ENCODE data around the gene IFIT1. TPM values are rescaled to one million over a fixed set of nuclear protein-coding genes. Genes with fewer than 3 reads are reported as not detected.
"Not testable (repeated sequence)": the region's sequence is repeated elsewhere in the genome, so short reads cannot be mapped to it uniquely, and the experiment has no call there.

Gene IFIT1
- polyA plus RNA-seq (2013, experiment 1 of 2; ENCODE audit: insufficient read length) = 6.1 TPM
- 5.9 TPM for polyA plus RNA-seq (2013, experiment 2 of 2; ENCODE audit: insufficient read length)

- DNase-seq = peak; percentile 88
Measured at GRCh38 chr10:89391907-89392756, at the start of gene IFIT1. Gene IFIT1 (plus strand): TSS chr10:89392623. CDS start chr10:89392713, 90 bp downstream.

DNA sequence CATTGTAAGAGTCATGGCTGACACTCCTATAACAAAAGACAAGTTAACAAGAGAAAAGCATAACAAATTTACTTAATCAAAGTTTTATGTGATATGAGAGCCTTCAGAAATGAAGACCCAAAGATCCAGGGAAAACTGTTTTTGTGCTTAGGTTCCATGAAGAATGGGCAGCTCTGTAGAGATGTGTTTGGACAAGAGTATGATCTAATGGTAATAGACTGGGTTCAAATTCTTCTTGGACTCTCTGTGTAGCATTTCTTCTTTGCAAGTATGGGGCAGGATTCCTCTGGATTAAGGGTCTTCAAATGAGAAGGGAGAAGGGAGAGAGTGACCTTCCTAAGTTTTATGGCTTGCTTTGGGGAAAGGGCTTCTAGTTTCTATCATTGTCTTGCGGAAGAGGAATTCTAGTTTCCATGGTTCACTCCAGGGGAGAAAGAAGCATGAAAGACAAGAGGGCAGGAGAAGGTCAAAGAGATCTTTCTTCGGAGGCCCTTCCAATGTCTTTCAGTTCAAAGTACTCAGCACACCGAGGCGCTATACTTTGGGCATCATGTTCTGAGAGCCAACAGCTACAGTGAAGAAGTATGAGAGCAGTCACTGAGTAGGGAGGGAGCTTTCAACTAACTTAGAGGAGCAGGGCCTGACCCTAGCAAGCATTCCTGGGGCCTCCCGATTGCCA, 49.2 kb upstream of the IFIT1 start:
- no peak for DNase-seq

DNA sequence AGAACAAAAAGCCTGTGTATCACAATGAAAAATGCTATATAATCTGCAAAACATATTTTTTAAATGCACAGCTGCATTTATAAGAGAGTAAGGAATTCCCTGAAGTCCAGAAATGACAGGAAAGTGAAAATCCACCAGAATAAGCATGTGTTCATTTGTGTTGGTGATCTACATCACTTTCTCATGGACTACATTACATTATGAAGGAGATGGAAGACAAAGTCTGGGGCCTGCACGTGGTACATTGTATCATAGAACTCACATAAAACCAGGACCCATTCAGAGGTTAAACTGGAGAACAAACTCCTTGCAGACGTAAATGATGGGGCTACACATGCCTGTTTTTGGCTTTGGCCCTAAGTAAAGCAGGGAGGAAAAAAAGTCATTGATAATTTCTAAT, 48.3 kb upstream of the IFIT1 start:
- no peak for DNase-seq

DNA sequence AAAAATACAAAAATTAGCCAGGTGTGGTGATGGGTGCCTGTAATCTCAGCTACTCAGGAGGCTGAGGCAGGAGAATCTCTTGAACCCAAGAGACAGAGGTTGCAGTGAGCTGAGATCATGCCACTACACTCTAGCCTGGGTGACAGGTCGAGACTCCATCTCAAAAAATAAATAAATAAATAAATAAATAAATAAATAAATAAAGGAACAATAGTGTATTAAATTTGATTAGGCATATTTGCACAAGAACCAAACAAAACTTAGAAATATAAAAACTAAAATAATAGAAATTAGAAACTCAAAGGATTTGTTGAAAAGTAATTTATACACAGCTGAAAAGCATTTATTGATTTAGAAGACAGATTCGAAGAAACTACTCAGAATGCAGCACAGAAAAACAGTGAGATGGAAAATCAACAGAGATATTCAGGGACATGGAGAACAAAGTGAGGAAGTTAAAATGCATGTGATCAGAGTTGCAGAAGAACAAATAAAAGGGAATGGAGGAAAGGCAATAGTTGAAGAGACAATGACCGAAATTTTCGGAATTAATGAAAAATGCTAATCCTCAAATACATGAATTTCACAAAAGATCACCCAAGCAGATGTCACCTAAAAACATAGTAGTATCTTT, 46.9 kb upstream of the IFIT1 start:
- DNase-seq = no peak

DNA sequence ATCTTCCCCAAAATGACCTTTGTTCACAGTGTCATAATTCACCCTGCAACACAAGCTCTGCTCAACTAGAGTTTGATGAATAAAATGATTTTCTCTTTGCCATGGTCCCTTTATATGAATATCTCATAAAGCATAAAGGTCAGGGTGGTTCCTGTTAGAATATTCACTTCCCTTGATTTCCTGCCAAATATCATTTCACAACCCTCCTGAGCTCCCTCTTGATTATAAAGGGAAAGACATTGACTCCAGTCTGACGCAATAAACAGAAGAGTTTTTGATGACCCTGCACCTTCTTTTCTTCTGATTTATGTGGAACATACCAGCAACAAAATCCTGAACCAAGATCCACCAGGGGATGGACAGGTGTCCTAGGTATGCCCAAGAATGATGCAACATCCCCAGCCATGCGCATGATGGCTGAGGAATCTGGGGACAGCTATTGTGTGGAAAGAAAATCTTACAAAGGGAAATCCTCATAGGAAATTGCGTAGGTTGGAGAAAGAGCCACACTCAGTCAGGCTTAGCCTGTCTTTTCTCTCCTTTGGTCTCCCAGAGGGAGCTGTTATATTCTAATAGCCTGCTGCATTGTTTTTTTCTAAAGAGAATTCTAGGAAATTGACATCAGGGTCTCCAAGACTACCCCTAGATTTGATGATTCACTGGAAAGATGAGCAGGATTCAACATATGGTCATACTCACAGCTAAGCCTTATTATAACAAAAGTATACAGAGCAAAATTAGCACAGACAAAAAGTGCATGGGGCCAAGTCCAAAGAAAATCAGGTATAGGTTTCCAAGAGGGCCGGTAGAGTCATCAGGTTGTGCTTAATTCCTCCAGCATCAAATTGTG, 45.8 kb upstream of the IFIT1 start:
- peak; percentile 40 for DNase-seq

- no peak for DNase-seq
Measured at GRCh38 chr10:89347701-89348457, 44.5 kb upstream of the IFIT1 start.

DNA sequence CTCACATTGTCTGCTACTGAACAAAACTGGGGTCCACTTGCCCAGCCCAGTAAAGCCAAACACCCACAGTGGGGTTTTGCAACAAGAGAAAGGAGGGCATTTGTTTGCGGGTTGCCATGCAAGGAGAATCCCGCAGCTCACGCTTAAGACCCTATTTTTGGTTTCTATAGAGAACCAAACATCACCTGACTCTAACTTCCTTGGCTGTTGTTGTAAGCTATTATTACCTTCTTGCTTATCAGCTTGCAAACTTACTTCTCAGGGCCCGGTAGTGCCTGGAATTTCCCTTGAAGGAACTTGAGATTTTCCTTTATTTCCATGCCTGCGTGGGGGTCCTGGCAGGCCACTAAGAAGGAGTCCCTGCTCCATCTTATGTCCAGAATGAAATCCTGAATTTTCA, 43.9 kb upstream of the IFIT1 start:
- DNase-seq = no peak

- DNase-seq = no peak
Measured at GRCh38 chr10:89348975-89349374, 43.4 kb upstream of the IFIT1 start.

DNA sequence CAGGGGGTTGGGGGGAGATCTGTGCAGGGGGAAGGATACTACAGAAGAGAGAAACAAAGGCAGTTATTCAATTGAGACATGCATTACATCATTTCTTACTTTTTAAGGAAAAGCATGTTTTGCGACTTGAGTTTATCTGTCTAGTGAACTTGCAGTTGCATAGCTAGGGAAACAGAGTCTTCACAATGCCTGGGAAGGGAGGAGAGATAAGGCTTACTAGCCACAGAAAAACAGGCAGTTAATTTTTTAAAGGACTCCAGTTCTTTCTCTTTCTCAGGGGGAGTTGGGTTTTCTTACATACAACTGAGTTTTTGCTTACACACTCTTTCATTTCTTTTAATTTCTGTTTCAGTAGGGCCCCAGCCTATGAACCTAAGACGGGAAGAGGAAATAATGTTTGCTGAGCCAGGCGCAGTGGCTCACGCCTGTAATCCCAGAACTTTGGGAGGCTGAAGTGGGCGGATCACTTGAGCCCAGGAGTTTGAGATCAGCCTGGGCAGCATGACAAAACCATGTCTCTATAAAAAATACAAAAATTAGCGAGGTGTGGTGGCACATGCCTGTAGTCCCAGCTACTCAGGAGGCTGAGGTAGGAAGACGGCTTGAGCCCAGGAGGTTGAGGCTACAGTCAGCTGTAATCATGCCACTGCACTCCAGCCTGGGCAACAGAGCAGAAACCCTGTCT, 41.6 kb upstream of the IFIT1 start:
- not testable (repeated sequence) for DNase-seq

DNA sequence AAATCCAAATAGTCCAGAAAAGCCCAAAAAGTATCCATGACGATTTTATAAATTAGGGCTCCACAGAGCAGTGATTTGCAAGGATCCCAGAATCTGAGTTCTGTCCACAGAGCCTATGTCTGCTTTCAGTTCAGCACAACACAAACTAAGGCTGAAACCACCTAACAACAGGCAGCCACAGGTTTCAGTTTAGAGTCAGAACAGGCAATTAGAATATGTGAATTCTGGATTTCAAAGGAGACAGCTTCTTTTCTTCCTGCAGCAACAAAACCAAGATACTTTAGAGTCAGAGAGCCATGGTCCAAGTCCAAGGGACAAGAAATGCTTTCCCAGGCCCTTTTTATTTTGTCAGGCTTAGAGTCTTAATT, 41.0 kb upstream of the IFIT1 start:
- no peak for DNase-seq

GRCh38 chr10:89351780-89352597, 40.4 kb upstream of the IFIT1 start:
- peak; percentile 98 for DNase-seq

GRCh38 chr10:89352802-89353201, 39.6 kb upstream of the IFIT1 start:
- peak; percentile 30 for DNase-seq

- DNase-seq = peak; percentile 48
Measured at GRCh38 chr10:89355394-89355931, 37.0 kb upstream of the IFIT1 start.

- DNase-seq = no peak
Measured at GRCh38 chr10:89357096-89357495, 35.3 kb upstream of the IFIT1 start.

DNA sequence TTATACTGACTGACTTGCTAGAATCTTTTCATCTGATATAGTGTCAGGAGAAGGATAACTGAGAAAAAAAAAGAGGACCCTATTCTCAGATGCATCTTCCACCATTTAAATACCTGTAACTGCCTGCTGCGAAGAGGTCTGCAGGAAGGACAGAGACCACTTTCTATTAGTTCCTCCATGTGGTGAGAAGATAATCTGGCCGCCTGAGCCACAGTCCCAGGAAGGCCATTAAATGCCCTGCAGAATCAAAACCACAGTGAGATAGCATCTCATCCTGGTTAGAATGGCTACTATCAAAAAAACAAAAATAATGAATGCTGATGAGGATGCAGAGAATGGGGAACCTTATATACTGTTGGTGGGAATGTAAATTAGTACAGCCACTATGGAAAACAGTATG, 34.4 kb upstream of the IFIT1 start:
- no peak for DNase-seq

GRCh38 chr10:89360157-89360556, 32.3 kb upstream of the IFIT1 start:
- no peak for DNase-seq

GRCh38 chr10:89362929-89363328, 29.5 kb upstream of the IFIT1 start:
- DNase-seq = no peak

DNA sequence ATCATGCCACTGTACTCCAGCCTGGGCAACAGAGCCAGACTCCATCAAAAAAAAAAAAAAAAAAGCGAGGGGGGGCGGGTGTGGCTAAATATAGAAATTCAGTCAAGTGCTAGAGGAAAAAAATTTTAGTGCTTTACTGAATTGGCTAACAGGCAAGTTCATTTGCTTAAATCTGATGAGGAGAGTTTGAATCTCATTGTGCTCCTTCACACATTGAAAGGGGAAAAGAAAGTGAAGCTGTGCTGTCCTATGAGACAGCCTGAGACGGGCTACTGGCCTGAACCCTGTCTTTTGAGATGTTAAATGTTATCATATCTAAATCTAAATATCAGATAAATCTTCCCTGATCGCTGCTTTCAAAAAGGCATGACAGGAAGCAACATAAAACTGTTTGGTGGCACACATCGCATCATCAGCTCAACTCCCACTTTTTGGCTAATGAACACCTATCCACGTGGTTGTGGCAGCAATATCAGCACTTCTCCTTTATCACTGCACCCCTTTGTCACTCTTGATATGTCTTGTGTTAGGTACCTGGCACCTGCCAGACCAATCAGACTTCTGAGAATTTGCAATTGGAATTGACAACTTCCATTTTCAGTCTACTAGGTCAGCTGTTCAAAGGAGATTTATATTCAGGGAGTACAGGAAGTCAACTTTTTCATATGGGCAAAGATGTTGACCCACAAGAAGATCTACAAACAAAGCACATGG, 28.5 kb upstream of the IFIT1 start:
- no peak for DNase-seq

DNA sequence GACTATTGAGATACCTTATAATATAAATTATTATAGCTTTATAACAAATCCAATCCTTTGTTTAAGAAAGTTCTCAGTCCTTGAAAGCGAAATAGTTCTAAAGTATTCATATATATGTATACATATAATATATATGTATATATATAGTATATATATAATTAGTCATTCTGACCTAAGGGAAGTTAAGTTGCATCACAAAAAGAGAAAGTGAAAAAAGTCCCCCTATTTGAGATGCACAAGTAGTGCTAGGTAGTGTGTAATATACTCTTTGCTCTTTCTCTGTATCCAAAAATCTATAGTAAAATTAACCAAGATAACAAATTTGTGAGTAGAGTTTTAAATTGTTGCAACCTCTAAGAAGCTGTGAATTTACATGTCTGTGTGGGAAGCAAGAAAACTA, 27.9 kb upstream of the IFIT1 start:
- no peak for DNase-seq
